ENCODE results near the gene AUP1. TPM values are rescaled to one million over a fixed set of nuclear protein-coding genes. Genes with fewer than 3 reads are reported as not detected.

Gene AUP1
- total RNA-seq, 4 donors from 2014 or later: 111 to 207 (median 135) TPM

DNA sequence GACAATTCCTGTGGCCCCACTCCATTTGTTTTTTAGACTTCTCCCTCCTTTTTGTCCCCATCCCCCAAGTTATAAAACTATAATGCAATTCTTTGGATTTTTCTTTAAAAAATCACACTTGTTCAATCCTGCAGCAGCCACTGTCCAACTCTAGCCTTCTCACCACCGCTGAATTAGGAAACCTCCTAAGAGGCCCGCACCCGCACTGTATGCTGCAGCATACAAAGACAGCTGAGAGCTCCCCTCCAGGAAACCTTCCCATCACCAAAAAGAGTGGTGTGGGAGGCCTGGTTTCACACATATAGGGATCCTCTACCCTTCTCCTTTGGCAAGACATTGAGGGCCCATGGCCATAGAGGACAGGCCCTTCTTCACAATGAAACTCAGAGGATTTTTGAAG, 24.9 kb downstream of the AUP1 start:
- DNase-seq (ENCODE audit: low spot score in 2 of 2): no peak
- Histone ChIP-seq H3K4me1 (peaks cover 0 to 67% (median 26%) of the 10 kb centered on the region in 4 donors), H3K4me3 (no peak overlapping the region), H3K9me3 (no peaks in the 10 kb centered on the region), H3K27me3 (peaks cover 0 to 30% of the 10 kb centered on the region in 2 donors), H3K36me3 (peaks cover 0 to 25% (median 0%) of the 10 kb centered on the region in 3 donors), H3K27ac (peak overlapping the region in 1 of 4 donors; percentile 79)
- WGBS, 2 donors: 91 to 95% methylated on average over 3 of the region's 3 CpGs
- TF ChIP-seq POLR2A (IDR thresholded peaks at IDR 0.05) (no peak), EP300 (IDR thresholded peaks at IDR 0.05) (no peak)
- TF ChIP-seq, protein P1, sequence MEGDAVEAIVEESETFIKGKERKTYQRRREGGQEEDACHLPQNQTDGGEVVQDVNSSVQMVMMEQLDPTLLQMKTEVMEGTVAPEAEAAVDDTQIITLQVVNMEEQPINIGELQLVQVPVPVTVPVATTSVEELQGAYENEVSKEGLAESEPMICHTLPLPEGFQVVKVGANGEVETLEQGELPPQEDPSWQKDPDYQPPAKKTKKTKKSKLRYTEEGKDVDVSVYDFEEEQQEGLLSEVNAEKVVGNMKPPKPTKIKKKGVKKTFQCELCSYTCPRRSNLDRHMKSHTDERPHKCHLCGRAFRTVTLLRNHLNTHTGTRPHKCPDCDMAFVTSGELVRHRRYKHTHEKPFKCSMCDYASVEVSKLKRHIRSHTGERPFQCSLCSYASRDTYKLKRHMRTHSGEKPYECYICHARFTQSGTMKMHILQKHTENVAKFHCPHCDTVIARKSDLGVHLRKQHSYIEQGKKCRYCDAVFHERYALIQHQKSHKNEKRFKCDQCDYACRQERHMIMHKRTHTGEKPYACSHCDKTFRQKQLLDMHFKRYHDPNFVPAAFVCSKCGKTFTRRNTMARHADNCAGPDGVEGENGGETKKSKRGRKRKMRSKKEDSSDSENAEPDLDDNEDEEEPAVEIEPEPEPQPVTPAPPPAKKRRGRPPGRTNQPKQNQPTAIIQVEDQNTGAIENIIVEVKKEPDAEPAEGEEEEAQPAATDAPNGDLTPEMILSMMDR (IDR thresholded peaks at IDR 0.05): no peak

DNA sequence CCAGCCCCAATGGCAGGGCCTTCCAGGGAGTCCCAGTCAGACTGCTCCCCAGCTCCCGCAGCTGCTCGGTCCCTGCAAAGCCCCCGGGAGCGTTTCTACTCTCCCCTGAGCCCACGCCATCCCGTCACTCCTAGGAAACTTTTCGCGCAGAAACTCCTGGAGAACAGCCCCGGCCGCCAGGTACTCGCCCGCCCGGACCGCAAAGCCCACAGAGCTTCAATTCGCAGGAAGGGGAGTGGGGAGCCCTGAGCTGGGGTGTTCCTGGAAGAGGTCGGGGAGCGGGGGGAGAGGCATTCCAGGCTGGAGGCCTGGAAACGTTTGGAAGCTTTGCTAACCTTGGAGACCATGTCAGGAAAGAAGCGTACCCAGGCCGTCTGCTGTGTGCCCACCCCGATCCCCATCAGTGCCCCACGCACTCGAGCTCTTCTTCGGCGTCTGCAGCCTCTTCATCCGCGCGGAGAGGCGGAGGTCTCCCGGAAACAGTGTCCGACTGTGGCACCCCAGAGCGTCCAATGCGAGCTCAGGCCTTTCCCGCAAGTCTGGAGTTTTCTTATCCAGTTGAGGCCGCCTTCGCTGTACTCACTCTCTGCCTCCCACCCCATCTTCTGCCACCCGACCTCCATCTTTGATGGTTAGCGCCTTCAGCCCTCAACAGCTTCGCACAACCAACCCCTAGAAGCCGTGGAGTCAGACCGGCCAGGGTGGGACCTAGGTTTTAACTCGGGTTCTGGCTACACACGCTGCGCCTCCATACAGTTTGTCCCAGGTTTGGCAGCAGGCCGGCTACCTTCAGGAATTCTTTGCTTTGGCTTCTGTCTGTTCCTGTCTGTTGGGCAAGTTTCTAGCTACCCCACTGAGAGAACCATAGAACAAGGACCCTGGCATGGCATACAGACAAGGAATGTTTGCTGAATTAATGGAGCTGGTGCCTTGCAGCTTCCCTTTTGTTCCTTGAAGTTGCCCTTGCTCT, 25.7 kb downstream of the AUP1 start:
- 44 to 52% methylated on average over 45 of the region's 45 CpGs for WGBS, 2 donors
- peaks cover 0 to 25% (median 0%) of the 10 kb centered on the region in 3 donors for H3K36me3 ChIP-seq
- peak overlapping the region; percentile 28 to 59 (median 56) for H3K4me3 ChIP-seq
- TF ChIP-seq, protein P1 (IDR thresholded peaks at IDR 0.05): no peak
- no peak for TF ChIP-seq EP300 (IDR thresholded peaks at IDR 0.05)
- TF ChIP-seq POLR2A (IDR thresholded peaks at IDR 0.05): no peak
- no peaks in the 10 kb centered on the region for H3K9me3 ChIP-seq
- peaks cover 0 to 36% of the 10 kb centered on the region in 2 donors for H3K27me3 ChIP-seq
- H3K4me1 ChIP-seq: peaks cover 0 to 75% (median 34%) of the 10 kb centered on the region in 4 donors
- DNase-seq (ENCODE audit: low spot score in 2 of 2): peak in 1 of 2 donors; percentile 11
- peak overlapping the region; percentile 16 to 82 (median 76) for H3K27ac ChIP-seq

- Histone ChIP-seq H3K27ac (peak overlapping the region; percentile 16 to 82 (median 76)), H3K36me3 (peaks cover 0 to 25% (median 0%) of the 10 kb centered on the region in 3 donors), H3K4me1 (peaks cover 0 to 78% (median 39%) of the 10 kb centered on the region in 4 donors), H3K27me3 (peaks cover 0 to 44% of the 10 kb centered on the region in 2 donors), H3K4me3 (peak overlapping the region; percentile 28 to 59 (median 56)), H3K9me3 (no peaks in the 10 kb centered on the region)
- peak; percentile 56 to 74 for DNase-seq (ENCODE audit: low spot score in 2 of 2)
- peak in 1 of 2 donors; percentile 77 for TF ChIP-seq EP300 (IDR thresholded peaks at IDR 0.05)
- TF ChIP-seq, protein P1 (IDR thresholded peaks at IDR 0.05): peak in 1 of 5 experiments; percentile 27
- peak; percentile 34 to 36 for TF ChIP-seq POLR2A (IDR thresholded peaks at IDR 0.05)
- 2 to 8% methylated on average over 38 to 46 of the region's 67 CpGs for WGBS, 2 donors
Measured at GRCh38 chr2:74502720-74503505, 26.6 kb downstream of the AUP1 start.

DNA sequence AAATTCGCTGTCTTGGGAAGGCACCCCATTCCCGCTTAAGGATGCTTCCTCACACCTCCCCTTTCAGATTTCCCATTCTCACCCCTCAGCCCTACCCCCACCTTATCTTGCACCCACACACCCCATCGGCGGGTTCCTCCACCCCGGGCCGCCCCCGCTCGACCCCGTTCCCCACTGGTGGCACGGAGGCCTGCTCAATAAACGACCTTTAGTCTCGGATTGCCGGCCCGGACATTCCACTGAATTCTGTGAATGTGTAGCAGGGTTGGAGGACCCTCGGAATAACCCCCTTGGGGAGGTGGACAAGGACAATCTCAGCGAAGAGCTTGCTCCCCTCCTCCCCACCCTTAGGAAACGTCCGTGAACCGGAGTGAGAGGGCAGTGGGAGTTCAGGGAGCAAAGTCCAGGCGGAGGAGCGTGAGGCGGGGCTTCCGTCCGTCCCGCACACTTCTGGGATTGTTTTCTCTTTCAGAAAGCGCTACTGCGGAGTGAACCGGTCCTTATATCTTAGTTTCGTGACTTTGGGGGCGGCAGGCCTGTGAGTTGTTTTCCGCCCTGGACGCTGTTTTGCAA, 27.3 kb downstream of the AUP1 start:
- TF ChIP-seq, protein P1 (IDR thresholded peaks at IDR 0.05): no peak
- TF ChIP-seq POLR2A (IDR thresholded peaks at IDR 0.05): no peak
- TF ChIP-seq EP300 (IDR thresholded peaks at IDR 0.05): no peak
- Histone ChIP-seq H3K36me3 (peaks cover 0 to 25% (median 0%) of the 10 kb centered on the region in 3 donors), H3K27ac (peak overlapping the region in 3 of 4 donors; percentile 73 to 82 (median 79)), H3K4me1 (peaks cover 0 to 83% (median 44%) of the 10 kb centered on the region in 4 donors), H3K4me3 (peak overlapping the region; percentile 28 to 59 (median 56)), H3K9me3 (no peaks in the 10 kb centered on the region), H3K27me3 (peaks cover 0 to 51% of the 10 kb centered on the region in 2 donors)
- 12 to 17% methylated on average over 32 of the region's 32 CpGs for WGBS, 2 donors
- no peak for DNase-seq (ENCODE audit: low spot score in 2 of 2)
